A549 (cell line): Measurements from ENCODE around the gene LRRC14B. TPM values are rescaled to one million over a fixed set of nuclear protein-coding genes. Genes with fewer than 3 reads are reported as not detected.

Experiments
- ATAC-seq, 2 experiments: fragments of 200-7000 bp in 1 of 2; fragments of >200 bp in 1 of 2; cut with Nextera tagmentation in 1 of 2; cut with Tn5 transposase in 1 of 2; 3 replicates each; pipeline versions ENCODE4 v1.8.0 to v1.9.1; 2018 to 2020; ENCODE audit warnings: mild to moderate bottlenecking in 1 of 2, moderate library complexity in 1 of 2
- CTCF ChIA-PET: fragments of 300-600 bp; sonication (Branson Sonifier 250); formaldehyde crosslinking; extraction: SDS; loops from one replicate; lab custom pipeline; 2021; ENCODE audit warnings: antibody characterized with exemption, inconsistent platforms; lab: Yijun Ruan, JAX
- POLR2A ChIA-PET: fragments of 350-600 bp; formaldehyde crosslinking; extraction: SDS; loops from one replicate; lab custom pipeline; 2021; ENCODE audit warnings: antibody characterized with exemption, inconsistent platforms; lab: Yijun Ruan, JAX
- DNase-seq, 2 experiments: peaks; one replicate each; pipeline versions ENCODE4 v3.0.0 to v3.0.0-alpha.2; 2011 to 2016; ENCODE audit warnings: low read depth in 1 of 2, low spot score in 1 of 2
- FAIRE-seq: peaks from 2 replicates; lab custom pipeline; 2011; peaks lifted over from hg19 to GRCh38; lab: Jason Lieb, UNC
- H3K27ac ChIP-seq, 2 experiments: fragments of >200 bp; sonication (Bioruptor Twin); formaldehyde crosslinking; 3 replicates each; pipeline ENCODE4 v1.5.1; 2016 to 2017
- H3K4me1 ChIP-seq: fragments of >200 bp; sonication (Bioruptor Twin); formaldehyde crosslinking; 3 replicates; pipeline ENCODE4 v1.6.1; 2016
- H3K4me2 ChIP-seq: fragments of >200 bp; sonication (Bioruptor Twin); formaldehyde crosslinking; 3 replicates; pipeline ENCODE4 v1.6.1; 2016
- H3K4me3 ChIP-seq: fragments of >200 bp; sonication (Bioruptor Twin); formaldehyde crosslinking; 3 replicates; pipeline ENCODE4 v1.5.1; 2016
- H3K9me3 ChIP-seq: fragments of >200 bp; sonication (Bioruptor Twin); formaldehyde crosslinking; 3 replicates; pipeline ENCODE4 v1.6.1; 2016
- ATOH8 ChIP-seq: fragments of 250-450 bp; sonication (Bioruptor Pico); IDR thresholded peaks from 2 replicates; pipeline ENCODE4 v1.5.0; 2020; ENCODE audit warnings: low read depth, mild to moderate bottlenecking, moderate library complexity
- CEBPB ChIP-seq, 2 experiments: fragments of >200 bp in 1 of 2; sonication (Bioruptor Twin) in 1 of 2; formaldehyde crosslinking in 1 of 2; IDR thresholded peaks; 2 replicates each; pipeline ENCODE4 v1.6.1; 2012 to 2016
- CHD2 ChIP-seq: fragments of 150-350 bp; IDR thresholded peaks from 2 replicates; pipeline ENCODE4 v1.6.1; 2014; ENCODE audit warnings: low read length; ENCODE audit not compliant: partially characterized antibody
- EHMT2 ChIP-seq: fragments of 200-600 bp; sonication (generic); IDR thresholded peaks from 2 replicates; pipeline ENCODE4 v1.6.1; 2016; ENCODE audit warnings: antibody characterized with exemption, low read depth, mild to moderate bottlenecking, moderate library complexity
- EP300 ChIP-seq, 2 experiments: fragments of >200 bp; sonication (Bioruptor Twin); formaldehyde crosslinking; IDR thresholded peaks; 2 replicates in 1 of 2; 3 replicates in 1 of 2; pipeline ENCODE4 v1.6.1; 2016 to 2017
- ESRRA ChIP-seq: fragments of 150-350 bp; IDR thresholded peaks from 2 replicates; pipeline ENCODE4 v1.6.1; 2014; ENCODE audit warnings: mild to moderate bottlenecking, low read length, borderline replicate concordance
- HES2 ChIP-seq: fragments of >200 bp; sonication (Bioruptor Twin); formaldehyde crosslinking; IDR thresholded peaks from 2 replicates; pipeline ENCODE4 v1.6.1; 2016
- HMGXB4 ChIP-seq: fragments of 250-450 bp; sonication (Bioruptor Pico); IDR thresholded peaks from 2 replicates; pipeline ENCODE4 v1.5.0; 2021; ENCODE audit warnings: mild to moderate bottlenecking, moderate library complexity, borderline replicate concordance
- HOXA7 ChIP-seq: fragments of 250-450 bp; sonication (Bioruptor Pico); IDR thresholded peaks from 2 replicates; pipeline ENCODE4 v1.5.0; 2020; ENCODE audit warnings: mild to moderate bottlenecking, moderate library complexity
- HOXB13 ChIP-seq: fragments of 250-450 bp; sonication (Bioruptor Pico); IDR thresholded peaks from 2 replicates; pipeline ENCODE4 v1.5.0; 2020; ENCODE audit warnings: low read depth, mild to moderate bottlenecking, moderate library complexity
- HOXB5 ChIP-seq: fragments of 250-450 bp; sonication (Bioruptor Pico); IDR thresholded peaks from 2 replicates; pipeline ENCODE4 v1.5.0; 2020; ENCODE audit warnings: mild to moderate bottlenecking, moderate library complexity
- MAX ChIP-seq: IDR thresholded peaks from 2 replicates; pipeline ENCODE4 v1.6.1; 2012
- PHF8 ChIP-seq: fragments of 200-600 bp; sonication (generic); IDR thresholded peaks from 2 replicates; pipeline ENCODE4 v1.6.1; 2016; ENCODE audit warnings: low read depth, mild to moderate bottlenecking, antibody characterized with exemption, moderate library complexity, borderline replicate concordance
- POLR2AphosphoS2 ChIP-seq: conservative IDR thresholded peaks from 2 replicates; pipeline ENCODE4 v1.6.1; 2012; ENCODE audit warnings: low read length, improper control_type of control experiment, inconsistent platforms
- RAD21 ChIP-seq, 2 experiments: fragments of >200 bp in 1 of 2; sonication (Bioruptor Twin) in 1 of 2; formaldehyde crosslinking in 1 of 2; IDR thresholded peaks in 1 of 2; conservative IDR thresholded peaks in 1 of 2; 2 replicates in 1 of 2; 3 replicates in 1 of 2; pipeline ENCODE4 v1.6.1; 2012 to 2018; ENCODE audit warnings: inconsistent platforms in 1 of 2
- RCOR1 ChIP-seq: fragments of 150-350 bp; IDR thresholded peaks from 2 replicates; pipeline ENCODE4 v1.6.1; 2014; ENCODE audit warnings: antibody characterized with exemption, low read length, low read depth
- REST ChIP-seq: fragments of 200-600 bp; sonication (generic); IDR thresholded peaks from 2 replicates; pipeline ENCODE4 v1.6.1; 2016; ENCODE audit warnings: antibody characterized with exemption, mild to moderate bottlenecking, moderate library complexity
- RFX5 ChIP-seq: fragments of 450-650 bp; IDR thresholded peaks from 2 replicates; pipeline ENCODE4 v1.7.1; 2014; ENCODE audit warnings: antibody characterized with exemption, mild to moderate bottlenecking, moderate library complexity
- RNF2 ChIP-seq: fragments of 200-600 bp; sonication (generic); IDR thresholded peaks from 2 replicates; pipeline ENCODE4 v1.6.1; 2016; ENCODE audit warnings: low read depth, mild to moderate bottlenecking, antibody characterized with exemption, moderate library complexity, borderline replicate concordance
- TP53 ChIP-seq: fragments of 250-450 bp; sonication (Bioruptor Pico); IDR thresholded peaks from 2 replicates; pipeline ENCODE4 v1.5.0; 2021; ENCODE audit warnings: mild to moderate bottlenecking, moderate library complexity
- ZC3H11A ChIP-seq: fragments of 450-650 bp; IDR thresholded peaks from 2 replicates; pipeline ENCODE4 v1.6.1; 2014; ENCODE audit warnings: antibody characterized with exemption, mild to moderate bottlenecking
- WGBS: methylation state at CpG from one replicate; pipeline ENCODE4 v1.1.6; 2017; ENCODE audit errors: missing lambda C conversion rate; 5-methylcytosine and 5-hydroxymethylcytosine counted together
- polyA plus RNA-seq, 4 experiments: library from polyadenylated mRNA; depleted of rRNA in 3 of 4; stranded (reverse); fragments of >200 nt; fragmentation: RNase III in 1 of 4; extraction: RNeasy Plus Mini Kit Qiagen cat#74134 plus additional on column Dnase treatment in 1 of 4; gene quantifications; 2 replicates in 3 of 4; 3 replicates in 1 of 4; pipeline ENCODE4 v1.2.3, GENCODE V29; 2011 to 2017

The LRRC14B gene
- polyA plus RNA-seq, 2 of the 4 experiments (the other 2 are of a cell fraction) = not detected

GRCh38 chr5:189486-189885 is 1.8 kb upstream of the LRRC14B start:
- H3K4me1 ChIP-seq = no peaks in the 10 kb centered on the region
- ChIA-PET POLR2A (no interaction called here), CTCF (interaction anchor here (1.8 to 2.0 kb wide), 2 partner anchors 10 to 29 kb away, joined by 11 to 12 read pairs; partner anchors contain the start of genes CCDC127 and SDHA)
- H3K27ac ChIP-seq = no peak overlapping the region
- ATAC-seq (no peak), DNase-seq (no peak), FAIRE-seq (no peak)
- H3K9me3 ChIP-seq = no peaks in the 10 kb centered on the region
- no peak overlapping the region for H3K4me2 ChIP-seq
- no peak overlapping the region for H3K4me3 ChIP-seq
- no peak for TF ChIP-seq RFX5
- no peak for TF ChIP-seq MAX
- TF ChIP-seq HOXB5 = no peak
- TF ChIP-seq RCOR1 = no peak
- no peak for TF ChIP-seq HOXA7
- no peak for TF ChIP-seq EHMT2
- TF ChIP-seq HES2 = no peak
- TF ChIP-seq ESRRA = no peak
- no peak for TF ChIP-seq TP53 (CRISPR knock-in tag)
- 86% methylated on average over 9 of the region's 10 CpGs for WGBS

GRCh38 chr5:189976-190365 is 1.3 kb upstream of the LRRC14B start:
- TF ChIP-seq TP53 (CRISPR knock-in tag) = no peak
- TF ChIP-seq RAD21 (conservative IDR thresholded peaks at IDR 0.05 in 1 of 2, IDR thresholded peaks at IDR 0.05 in 1 of 2) = no peak
- no peak for TF ChIP-seq ZC3H11A
- no peak for TF ChIP-seq CEBPB (IDR thresholded peaks at IDR 0.05)
- TF ChIP-seq POLR2AphosphoS2 = no peak
- no peak for TF ChIP-seq HMGXB4 (CRISPR knock-in tag)
- TF ChIP-seq RCOR1 = no peak
- TF ChIP-seq REST = no peak
- TF ChIP-seq HOXB13 (CRISPR knock-in tag) = no peak
- TF ChIP-seq PHF8 = no peak
- TF ChIP-seq HES2 = no peak
- TF ChIP-seq ATOH8 (CRISPR knock-in tag) = no peak
- no peak for TF ChIP-seq EHMT2
- TF ChIP-seq CHD2 = no peak
- no peak for TF ChIP-seq RNF2
- no peak for TF ChIP-seq EP300 (IDR thresholded peaks at IDR 0.05)
- Histone ChIP-seq H3K9me3 (no peaks in the 10 kb centered on the region), H3K4me2 (no peak overlapping the region), H3K4me3 (no peak overlapping the region), H3K4me1 (no peaks in the 10 kb centered on the region), H3K27ac (no peak overlapping the region)
- DNase-seq = no peak
- ChIA-PET CTCF (interaction anchor here (1.8 to 2.0 kb wide), 2 partner anchors 10 to 28 kb away, joined by 11 to 12 read pairs; partner anchors contain the start of genes CCDC127 and SDHA), POLR2A (interaction anchor here (1.5 kb wide), 1 partner anchor 81 kb away, joined by 5 read pairs; the partner anchor contains the start of gene PDCD6)
- no peak for ATAC-seq
- WGBS = 65% methylated on average over 11 of the region's 11 CpGs
- FAIRE-seq = no peak
